CD4-positive, CD25-positive, alpha-beta regulatory T cell (primary cell): ENCODE results near the gene ACBD5. TPM values are rescaled to one million over a fixed set of nuclear protein-coding genes. Genes with fewer than 3 reads are reported as not detected.
"Not testable (repeated sequence)": the region's sequence is repeated elsewhere in the genome, so short reads cannot be mapped to it uniquely, and the experiment has no call there.

Experiments
- ATAC-seq, 2 donors: fragments of 150-1000 bp; cut with Tn5 transposase; one replicate each; pipeline ENCODE4 v1.10.0; 2021; ENCODE audit warnings: low read depth in 2 of 2, moderate number of reproducible peaks in 2 of 2, moderate library complexity in 1 of 2
- DNase-seq, 3 donors: peaks; one replicate each; pipeline versions ENCODE4 v3.0.0 to v3.0.0-alpha.2; 2012 to 2022; ENCODE audit warnings: mixed read lengths in 1 of 3
- H3K27ac ChIP-seq: one replicate; pipeline ENCODE4 v1.7.0; 2013; ENCODE audit warnings: mild to moderate bottlenecking, low read length; ENCODE audit not compliant: insufficient read depth, poor library complexity, severe bottlenecking
- H3K27me3 ChIP-seq: one replicate; pipeline ENCODE4 v1.7.0; 2013; ENCODE audit warnings: low read length; ENCODE audit not compliant: control insufficient read depth, insufficient read depth
- H3K36me3 ChIP-seq: one replicate; pipeline ENCODE4 v1.7.0; 2013; ENCODE audit warnings: mild to moderate bottlenecking, low read length, moderate library complexity; ENCODE audit not compliant: control insufficient read depth, insufficient read depth
- H3K4me1 ChIP-seq: 2 replicates; pipeline ENCODE4 v1.7.0; 2013; ENCODE audit warnings: mild to moderate bottlenecking, low read length; ENCODE audit not compliant: insufficient read depth, control insufficient read depth, poor library complexity, severe bottlenecking
- H3K4me3 ChIP-seq: one replicate; pipeline ENCODE4 v1.7.0; 2013; ENCODE audit warnings: low read depth, mild to moderate bottlenecking, low read length, moderate library complexity
- H3K9me3 ChIP-seq, 2 experiments: 1 replicate in 1 of 2; 2 replicates in 1 of 2; pipeline ENCODE4 v1.7.0; 2013; ENCODE audit warnings: low read length in 2 of 2, mild to moderate bottlenecking in 1 of 2, moderate library complexity in 1 of 2; ENCODE audit not compliant: control insufficient read depth in 2 of 2
- H3K27ac Mint-ChIP-seq, 3 donors: one replicate each; pipeline ENCODE4 v1.8.0; 2020 to 2022; ENCODE audit warnings: mild to moderate bottlenecking in 3 of 3, mixed read lengths in 3 of 3, moderate library complexity in 2 of 3
- H3K27me3 Mint-ChIP-seq: one replicate; pipeline ENCODE4 v1.8.0; 2022; ENCODE audit warnings: mild to moderate bottlenecking, mixed read lengths
- H3K36me3 Mint-ChIP-seq: one replicate; pipeline ENCODE4 v1.8.0; 2020; ENCODE audit warnings: mixed read lengths
- H3K4me1 Mint-ChIP-seq, 4 donors: one replicate each; pipeline ENCODE4 v1.8.0; 2020 to 2022; ENCODE audit warnings: mixed read lengths in 4 of 4, mild to moderate bottlenecking in 1 of 4
- H3K4me3 Mint-ChIP-seq, 4 donors: one replicate each; pipeline ENCODE4 v1.8.0; 2020 to 2022; ENCODE audit warnings: mild to moderate bottlenecking in 4 of 4, mixed read lengths in 4 of 4, moderate library complexity in 3 of 4
- H3K9me3 Mint-ChIP-seq, 7 donors: one replicate each; pipeline ENCODE4 v1.8.0; 2020 to 2022; ENCODE audit warnings: mixed read lengths in 7 of 7, mild to moderate bottlenecking in 3 of 7, moderate library complexity in 2 of 7
- polyA plus RNA-seq, 4 donors: library from polyadenylated mRNA; unstranded; fragments of 300-500 nt; fragmentation: Illumina TruSeq; gene quantifications; one replicate each; pipeline ENCODE4 v1.2.3, GENCODE V29; 2021
- total RNA-seq: library from RNA; stranded (reverse); gene quantifications from one replicate; pipeline ENCODE4 v1.2.3, GENCODE V29; 2022

ACBD5 gene
- total and polyA plus RNA-seq, 5 donors from 2014 or later: 11.0 to 24.7 (median 11.9) TPM

DNA sequence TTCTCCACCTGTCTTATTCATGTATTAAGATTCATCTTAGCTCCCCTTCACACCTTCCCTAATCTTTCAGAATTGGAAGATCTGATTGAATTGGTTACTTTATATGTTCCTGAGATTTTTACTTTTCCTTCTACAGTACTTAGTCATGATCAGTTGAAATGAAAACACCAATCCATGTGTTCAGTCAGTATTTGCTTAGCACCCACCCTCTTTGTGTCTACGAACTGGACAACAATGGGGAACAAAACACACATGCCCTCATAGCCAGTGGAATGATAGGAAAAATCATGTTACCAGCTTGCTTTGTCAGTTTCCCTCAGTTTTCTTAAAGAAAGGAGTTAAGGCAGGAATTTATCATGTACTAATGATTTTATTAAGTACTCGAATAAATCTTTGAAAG lies 83.4 kb downstream of the ACBD5 start:
- peak overlapping the region; percentile 100 for H3K27ac ChIP-seq
- DNase-seq (no peak), ATAC-seq (no peak)
- Mint-ChIP-seq H3K27me3 (peaks cover 13% of the 10 kb centered on the region), H3K36me3 (peaks cover 27% of the 10 kb centered on the region), H3K9me3 (no peaks in the 10 kb centered on the region), H3K27ac (peak overlapping the region; percentile 82 to 100 (median 100)), H3K4me1 (peaks cover 18 to 43% (median 31%) of the 10 kb centered on the region in 4 donors), H3K4me3 (peak overlapping the region; percentile 93 to 100 (median 100))
- no peaks in the 10 kb centered on the region for H3K27me3 ChIP-seq
- no peaks in the 10 kb centered on the region for H3K9me3 ChIP-seq
- peaks cover 37% of the 10 kb centered on the region for H3K4me1 ChIP-seq
- H3K36me3 ChIP-seq: peaks cover 16% of the 10 kb centered on the region
- peak overlapping the region; percentile 45 for H3K4me3 ChIP-seq

DNA sequence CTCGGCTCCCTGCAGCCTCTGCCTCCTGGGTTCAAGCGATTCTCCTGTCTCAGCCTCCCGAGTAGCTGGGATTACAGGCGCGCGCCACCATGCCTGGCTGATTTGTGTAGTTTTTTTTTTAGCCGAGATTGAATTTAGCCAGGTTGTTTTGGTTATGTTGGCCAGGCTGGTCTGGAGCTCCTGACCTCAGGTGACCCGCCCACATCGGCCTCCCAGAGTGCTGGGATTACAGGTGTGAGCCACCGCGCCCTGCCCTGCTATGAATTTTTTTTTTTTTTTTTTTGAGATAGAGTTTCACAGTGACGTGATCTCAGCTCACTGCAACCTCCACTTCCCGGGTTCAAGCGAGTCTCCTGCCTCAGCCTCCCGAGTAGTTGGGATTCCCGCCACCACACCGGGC lies 84.0 kb downstream of the ACBD5 start:
- not testable (repeated sequence) for DNase-seq, ATAC-seq, H3K9me3 Mint-ChIP-seq, H3K9me3 ChIP-seq, H3K27me3 ChIP-seq
- Mint-ChIP-seq H3K27me3 (peaks cover 13% of the 10 kb centered on the region), H3K4me1 (peaks cover 19 to 46% (median 34%) of the 10 kb centered on the region in 4 donors), H3K27ac (peak overlapping the region in 2 of 3 donors; percentile 100), H3K4me3 (peak overlapping the region; percentile 94 to 100 (median 100)), H3K36me3 (peaks cover 21% of the 10 kb centered on the region)
- Histone ChIP-seq H3K27ac (peak overlapping the region; percentile 100), H3K4me1 (peaks cover 39% of the 10 kb centered on the region), H3K4me3 (peak overlapping the region; percentile 96), H3K36me3 (peaks cover 11% of the 10 kb centered on the region)

DNA sequence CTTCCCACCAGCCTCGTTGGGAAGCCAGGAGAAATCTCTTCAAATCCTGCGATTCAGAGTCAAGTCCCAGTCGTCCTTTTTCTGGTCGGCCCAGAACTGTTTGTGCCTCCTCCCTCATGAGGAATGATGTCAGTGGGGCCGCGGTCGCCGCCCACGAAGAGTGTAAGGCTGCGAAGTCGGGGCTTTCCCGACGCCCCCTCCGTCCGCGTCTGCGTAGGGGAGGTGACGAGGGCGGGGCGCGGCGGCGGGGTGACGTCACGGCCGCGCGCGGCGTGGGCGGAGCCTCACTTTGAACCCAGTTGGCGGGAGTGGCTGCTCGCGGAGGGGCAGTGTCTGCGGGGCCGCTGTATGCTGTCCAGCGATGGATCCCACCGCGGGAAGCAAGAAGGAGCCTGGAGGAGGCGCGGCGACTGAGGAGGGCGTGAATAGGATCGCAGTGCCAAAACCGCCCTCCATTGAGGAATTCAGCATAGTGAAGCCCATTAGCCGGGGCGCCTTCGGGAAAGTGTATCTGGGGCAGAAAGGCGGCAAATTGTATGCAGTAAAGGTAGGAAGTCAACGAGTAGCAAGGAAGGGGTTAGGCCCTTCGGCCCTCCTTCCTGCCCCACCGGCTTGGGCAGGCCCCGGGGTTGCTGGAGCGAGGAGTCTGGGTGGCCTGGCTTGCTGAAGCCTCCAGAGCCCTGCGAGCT lies 85.4 kb downstream of the ACBD5 start, which contains the start of gene MASTL:
Gene MASTL, plus strand, starts transcription at position 287 of the 689 bp plus-strand sequence. Its CDS starts 75 bp downstream, at position 362.
- Histone ChIP-seq H3K36me3 (peaks cover 10% of the 10 kb centered on the region), H3K27me3 (no peaks in the 10 kb centered on the region), H3K4me3 (peak within 1 kb of the TSS; percentile 99), H3K4me1 (peaks cover 42% of the 10 kb centered on the region), H3K27ac (peak within 1 kb of the TSS; percentile 100), H3K9me3 (no peaks in the 10 kb centered on the region)
- H3K4me1 Mint-ChIP-seq: peaks cover 22 to 59% (median 44%) of the 10 kb centered on the region in 4 donors
- H3K27me3 Mint-ChIP-seq: peaks cover 13% of the 10 kb centered on the region
- H3K27ac Mint-ChIP-seq: peak within 1 kb of the TSS; percentile 100
- H3K36me3 Mint-ChIP-seq: peaks cover 17% of the 10 kb centered on the region
- peak; percentile 86 to 89 for ATAC-seq
- H3K9me3 Mint-ChIP-seq: no peaks in the 10 kb centered on the region
- peak within 1 kb of the TSS; percentile 94 to 100 (median 100) for H3K4me3 Mint-ChIP-seq
- DNase-seq: peak; percentile 92 to 95 (median 95)

DNA sequence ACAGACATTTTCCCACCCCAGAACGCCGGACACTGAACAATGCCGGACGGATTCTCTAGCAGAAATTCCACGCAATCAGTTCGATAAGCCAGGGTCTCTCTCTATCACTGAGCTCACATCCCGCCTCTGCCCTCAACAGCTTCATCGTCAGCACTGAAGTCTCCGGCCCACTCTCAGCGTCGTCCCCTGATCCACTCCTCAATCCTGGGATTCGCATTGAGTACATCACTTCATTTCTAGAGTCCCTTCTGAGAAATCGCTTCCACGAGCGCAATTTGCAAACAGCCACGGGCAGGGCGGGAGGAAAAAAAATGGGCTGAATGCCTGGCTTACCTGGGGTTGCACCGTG lies 86.8 kb downstream of the ACBD5 start:
- Mint-ChIP-seq H3K4me1 (peaks cover 27 to 63% (median 49%) of the 10 kb centered on the region in 4 donors), H3K27ac (peak overlapping the region; percentile 100), H3K4me3 (peak overlapping the region; percentile 94 to 100 (median 100)), H3K27me3 (peaks cover 13% of the 10 kb centered on the region), H3K9me3 (no peaks in the 10 kb centered on the region), H3K36me3 (peaks cover 17% of the 10 kb centered on the region)
- peaks cover 46% of the 10 kb centered on the region for H3K4me1 ChIP-seq
- H3K27ac ChIP-seq: peak overlapping the region; percentile 100
- H3K36me3 ChIP-seq: peaks cover 12% of the 10 kb centered on the region
- peak overlapping the region; percentile 99 for H3K4me3 ChIP-seq
- ATAC-seq: no peak
- no peak for DNase-seq
- no peaks in the 10 kb centered on the region for H3K27me3 ChIP-seq
- no peaks in the 10 kb centered on the region for H3K9me3 ChIP-seq

DNA sequence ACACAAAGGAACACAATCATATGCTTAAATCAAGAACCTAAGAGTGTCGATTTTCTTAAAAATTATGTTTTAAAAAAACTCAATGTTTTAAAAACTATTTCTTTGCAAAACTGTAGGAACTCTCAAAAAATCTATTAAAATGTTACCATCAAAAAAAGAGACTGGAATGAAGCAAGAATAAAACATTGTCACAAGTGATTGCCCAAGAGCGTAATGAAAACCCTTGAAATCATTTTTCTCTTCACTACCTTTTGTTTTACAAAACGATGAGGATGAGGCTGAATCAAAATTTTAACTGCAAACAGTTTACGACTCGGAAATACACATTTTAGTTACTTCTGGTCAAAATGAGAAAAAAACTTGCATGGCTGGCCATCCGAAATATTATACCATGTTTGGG lies 87.3 kb downstream of the ACBD5 start:
- Histone ChIP-seq H3K27me3 (no peaks in the 10 kb centered on the region), H3K9me3 (no peaks in the 10 kb centered on the region), H3K27ac (peak overlapping the region; percentile 100), H3K4me3 (peak overlapping the region; percentile 99), H3K4me1 (peaks cover 41% of the 10 kb centered on the region), H3K36me3 (peaks cover 14% of the 10 kb centered on the region)
- H3K4me1 Mint-ChIP-seq: peaks cover 32 to 64% (median 49%) of the 10 kb centered on the region in 4 donors
- H3K36me3 Mint-ChIP-seq: peaks cover 16% of the 10 kb centered on the region
- no peak for DNase-seq
- H3K27me3 Mint-ChIP-seq: peaks cover 13% of the 10 kb centered on the region
- H3K27ac Mint-ChIP-seq: peak overlapping the region; percentile 100
- ATAC-seq: no peak
- H3K4me3 Mint-ChIP-seq: peak overlapping the region; percentile 94 to 100 (median 100)
- no peaks in the 10 kb centered on the region for H3K9me3 Mint-ChIP-seq

DNA sequence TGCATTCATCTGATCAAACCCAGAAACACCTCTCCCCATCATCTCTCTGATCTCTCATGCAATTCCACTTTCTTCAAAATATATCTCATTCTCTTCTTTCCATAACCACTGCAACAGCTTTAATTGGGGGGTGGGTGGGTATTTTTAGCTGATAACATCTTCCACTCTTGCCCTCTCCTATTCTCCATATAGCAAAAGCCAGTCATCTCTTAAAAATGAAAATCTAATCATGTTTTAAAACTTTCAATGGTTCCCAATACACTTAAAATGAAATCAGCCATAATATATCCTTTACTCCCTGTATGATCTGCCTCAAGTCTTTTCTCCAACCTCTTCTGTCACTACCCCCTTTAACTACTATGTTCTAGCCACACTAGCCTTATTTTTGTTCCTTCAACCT lies 87.9 kb downstream of the ACBD5 start:
- Histone ChIP-seq H3K27me3 (no peaks in the 10 kb centered on the region), H3K4me3 (peak overlapping the region; percentile 99), H3K4me1 (peaks cover 39% of the 10 kb centered on the region), H3K9me3 (no peaks in the 10 kb centered on the region), H3K36me3 (peaks cover 20% of the 10 kb centered on the region), H3K27ac (no peak overlapping the region)
- Mint-ChIP-seq H3K9me3 (no peaks in the 10 kb centered on the region), H3K4me3 (peak overlapping the region; percentile 94 to 100 (median 100)), H3K36me3 (peaks cover 19% of the 10 kb centered on the region), H3K27ac (peak overlapping the region in 2 of 3 donors; percentile 100), H3K27me3 (peaks cover 13% of the 10 kb centered on the region), H3K4me1 (peaks cover 34 to 62% (median 47%) of the 10 kb centered on the region in 4 donors)
- DNase-seq (no peak), ATAC-seq (no peak)

DNA sequence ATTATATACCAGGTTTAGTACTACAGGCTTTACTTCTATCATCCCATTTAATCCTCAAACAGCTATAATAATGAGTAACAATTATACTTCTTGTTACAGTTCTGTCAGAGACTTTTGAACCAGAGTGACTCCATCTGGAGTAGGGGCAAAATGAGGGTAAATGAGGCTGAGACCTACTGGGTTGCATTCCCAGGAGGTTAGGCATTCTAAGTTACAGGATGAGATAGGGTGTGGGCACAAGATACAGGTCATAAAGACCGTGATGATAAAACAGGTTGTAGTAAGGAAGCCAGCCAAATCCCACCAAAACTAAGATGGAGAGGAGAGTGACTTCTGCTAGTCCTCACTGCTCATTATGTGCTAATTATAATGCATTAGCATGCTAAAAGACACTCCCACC lies 90.3 kb downstream of the ACBD5 start:
- Mint-ChIP-seq H3K4me3 (peak overlapping the region in 3 of 4 donors; percentile 66 to 84 (median 83)), H3K4me1 (peaks cover 30 to 65% (median 46%) of the 10 kb centered on the region in 4 donors), H3K9me3 (no peaks in the 10 kb centered on the region), H3K27me3 (peaks cover 13% of the 10 kb centered on the region), H3K36me3 (peaks cover 36% of the 10 kb centered on the region), H3K27ac (peak overlapping the region in 2 of 3 donors; percentile 11 to 28)
- ATAC-seq (no peak), DNase-seq (no peak)
- Histone ChIP-seq H3K36me3 (peaks cover 43% of the 10 kb centered on the region), H3K4me3 (no peak overlapping the region), H3K27me3 (no peaks in the 10 kb centered on the region), H3K27ac (no peak overlapping the region), H3K4me1 (peaks cover 24% of the 10 kb centered on the region), H3K9me3 (no peaks in the 10 kb centered on the region)
